ENCODE measurements around the gene OR5A2. TPM values are rescaled to one million over a fixed set of nuclear protein-coding genes. Genes with fewer than 3 reads are reported as not detected.
"Not testable (repeated sequence)": the region's sequence is repeated elsewhere in the genome, so short reads cannot be mapped to it uniquely, and the experiment has no call there.

The OR5A2 gene
- total and polyA plus RNA-seq, 7 experiments from 2014 or later = not detected

GRCh38 chr11:59400461-59401261 lies 25.6 kb downstream of the OR5A2 start:
- POLR2A ChIA-PET = no interaction called here
- H3K36me3 Mint-ChIP-seq = peaks cover 0 to 5% (median 0%) of the 10 kb centered on the region in 5 donors
- H3K27ac Mint-ChIP-seq = no peak overlapping the region
- DNase-seq (no peak), ATAC-seq (no peak)
- peaks cover 0 to 23% (median 8%) of the 10 kb centered on the region in 11 donors for H3K9me3 Mint-ChIP-seq
- Histone ChIP-seq H3K27me3 (ENCODE audit: control insufficient read depth in 2 of 2, insufficient read depth in 2 of 2, low read length in 2 of 2) (no peaks in the 10 kb centered on the region), H3K36me3 (ENCODE audit: control insufficient read depth in 2 of 3, insufficient read depth in 3 of 3, low read length in 3 of 3) (no peaks in the 10 kb centered on the region), H3K4me1 (ENCODE audit: control insufficient read depth in 2 of 2, insufficient read depth in 2 of 2, low read length in 2 of 2) (no peaks in the 10 kb centered on the region), H3K27ac (ENCODE audit: low read depth, low read length) (no peak overlapping the region), H3K9me3 (ENCODE audit: control insufficient read depth in 2 of 3, low read length in 3 of 3) (peaks cover 0 to 4% (median 0%) of the 10 kb centered on the region in 3 experiments), H3K4me3 (ENCODE audit: low read length) (no peak overlapping the region)
- H3K4me3 Mint-ChIP-seq = no peak overlapping the region
- H3K4me1 Mint-ChIP-seq = no peaks in the 10 kb centered on the region
- intact Hi-C loops (cut with micrococcal nuclease) = no loop called here
- CTCF ChIA-PET = no interaction called here
- H3K27me3 Mint-ChIP-seq = peaks cover 0 to 13% (median 9%) of the 10 kb centered on the region in 5 donors

- Histone ChIP-seq H3K27ac (ENCODE audit: low read depth, low read length) (no peak overlapping the region), H3K27me3 (ENCODE audit: control insufficient read depth in 2 of 2, insufficient read depth in 2 of 2, low read length in 2 of 2) (no peaks in the 10 kb centered on the region), H3K9me3 (ENCODE audit: control insufficient read depth in 2 of 3, low read length in 3 of 3) (no peaks in the 10 kb centered on the region), H3K36me3 (ENCODE audit: control insufficient read depth in 2 of 3, insufficient read depth in 3 of 3, low read length in 3 of 3) (no peaks in the 10 kb centered on the region), H3K4me1 (ENCODE audit: control insufficient read depth in 2 of 2, insufficient read depth in 2 of 2, low read length in 2 of 2) (no peaks in the 10 kb centered on the region), H3K4me3 (ENCODE audit: low read length) (no peak overlapping the region)
- Mint-ChIP-seq H3K4me3 (no peak overlapping the region), H3K27ac (no peak overlapping the region), H3K36me3 (no peaks in the 10 kb centered on the region), H3K9me3 (peaks cover 0 to 5% (median 0%) of the 10 kb centered on the region in 11 donors), H3K4me1 (no peaks in the 10 kb centered on the region), H3K27me3 (peaks cover 0 to 28% (median 10%) of the 10 kb centered on the region in 5 donors)
- ATAC-seq (no peak), DNase-seq (no peak)
- CTCF ChIA-PET = no interaction called here
- POLR2A ChIA-PET = no interaction called here
- intact Hi-C loops (cut with micrococcal nuclease) = no loop called here
Observed at GRCh38 chr11:59394186-59394585, 32.0 kb downstream of the OR5A2 start.

GRCh38 chr11:59380263-59381059 lies 45.8 kb downstream of the OR5A2 start:
- no peak overlapping the region for H3K4me3 Mint-ChIP-seq
- POLR2A ChIA-PET = no interaction called here
- H3K27ac ChIP-seq (ENCODE audit: low read depth, low read length) = no peak overlapping the region

GRCh38 chr11:59372324-59372723 lies 53.9 kb downstream of the OR5A2 start:
- H3K27ac Mint-ChIP-seq; POLR2A ChIA-PET; intact Hi-C loops (cut with micrococcal nuclease); H3K4me1 Mint-ChIP-seq; H3K36me3 Mint-ChIP-seq; CTCF ChIA-PET; H3K4me1 ChIP-seq (ENCODE audit: control insufficient read depth in 2 of 2, insufficient read depth in 2 of 2, low read length in 2 of 2); ATAC-seq; H3K4me3 Mint-ChIP-seq; DNase-seq; H3K27ac ChIP-seq (ENCODE audit: low read depth, low read length); H3K27me3 ChIP-seq (ENCODE audit: control insufficient read depth in 2 of 2, insufficient read depth in 2 of 2, low read length in 2 of 2); H3K36me3 ChIP-seq (ENCODE audit: control insufficient read depth in 2 of 3, insufficient read depth in 3 of 3, low read length in 3 of 3); H3K4me3 ChIP-seq (ENCODE audit: low read length); H3K9me3 ChIP-seq (ENCODE audit: control insufficient read depth in 2 of 3, low read length in 3 of 3): not testable (repeated sequence)
- Mint-ChIP-seq H3K27me3 (peaks cover 0 to 39% (median 27%) of the 10 kb centered on the region in 5 donors), H3K9me3 (peaks cover 3 to 41% (median 6%) of the 10 kb centered on the region in 11 donors)

More at GRCh38 chr11:59380263-59381059, 45.8 kb downstream of the OR5A2 start:
- Histone ChIP-seq H3K4me1 (ENCODE audit: control insufficient read depth in 2 of 2, insufficient read depth in 2 of 2, low read length in 2 of 2) (no peaks in the 10 kb centered on the region), H3K4me3 (ENCODE audit: low read length) (no peak overlapping the region), H3K27me3 (ENCODE audit: control insufficient read depth in 2 of 2, insufficient read depth in 2 of 2, low read length in 2 of 2) (no peaks in the 10 kb centered on the region), H3K36me3 (ENCODE audit: control insufficient read depth in 2 of 3, insufficient read depth in 3 of 3, low read length in 3 of 3) (no peaks in the 10 kb centered on the region), H3K9me3 (ENCODE audit: control insufficient read depth in 2 of 3, low read length in 3 of 3) (no peaks in the 10 kb centered on the region)
- Mint-ChIP-seq H3K9me3 (peaks cover 0 to 27% (median 20%) of the 10 kb centered on the region in 11 donors), H3K36me3 (no peaks in the 10 kb centered on the region), H3K27ac (no peak overlapping the region), H3K27me3 (peaks cover 0 to 7% (median 0%) of the 10 kb centered on the region in 5 donors), H3K4me1 (peaks cover 0 to 2% (median 0%) of the 10 kb centered on the region in 7 donors)
- DNase-seq (no peak), ATAC-seq (no peak)
- intact Hi-C loops (cut with micrococcal nuclease) = no loop called here
- CTCF ChIA-PET = no interaction called here

GRCh38 chr11:59368238-59369022 lies 57.8 kb downstream of the OR5A2 start:
- Mint-ChIP-seq H3K9me3 (peaks cover 3 to 31% (median 6%) of the 10 kb centered on the region in 11 donors), H3K4me3 (no peak overlapping the region), H3K27ac (no peak overlapping the region), H3K27me3 (peaks cover 0 to 46% (median 34%) of the 10 kb centered on the region in 5 donors), H3K4me1 (peaks cover 0 to 2% (median 0%) of the 10 kb centered on the region in 7 donors), H3K36me3 (peaks cover 0 to 4% (median 0%) of the 10 kb centered on the region in 5 donors)
- Histone ChIP-seq H3K27me3 (ENCODE audit: control insufficient read depth in 2 of 2, insufficient read depth in 2 of 2, low read length in 2 of 2) (no peaks in the 10 kb centered on the region), H3K9me3 (ENCODE audit: control insufficient read depth in 2 of 3, low read length in 3 of 3) (peaks cover 0 to 6% (median 0%) of the 10 kb centered on the region in 3 experiments), H3K4me1 (ENCODE audit: control insufficient read depth in 2 of 2, insufficient read depth in 2 of 2, low read length in 2 of 2) (no peaks in the 10 kb centered on the region), H3K27ac (ENCODE audit: low read depth, low read length) (no peak overlapping the region), H3K36me3 (ENCODE audit: control insufficient read depth in 2 of 3, insufficient read depth in 3 of 3, low read length in 3 of 3) (no peaks in the 10 kb centered on the region), H3K4me3 (ENCODE audit: low read length) (no peak overlapping the region)
- intact Hi-C loops (cut with micrococcal nuclease) = no loop called here
- peak; percentile 44 for ATAC-seq
- ChIA-PET POLR2A (no interaction called here), CTCF (no interaction called here)
- no peak for DNase-seq

Data from naive thymus-derived CD4-positive, alpha-beta T cell (primary cell).